NCI-H524 (cell line): ENCODE measurements around the gene RASAL2.

Source experiments
- DNase-seq, 2 experiments: peaks; one replicate each; lab custom pipeline; 2025; lab: John Stamatoyannopoulos, UW

Gene RASAL2

GRCh38 chr1:178457651-178458050, 363.7 kb downstream of the RASAL2 start:
- DNase-seq, result no peak

- no peak for DNase-seq
Observed at GRCh38 chr1:178458203-178458602, 364.3 kb downstream of the RASAL2 start.

GRCh38 chr1:178461104-178461503, 367.2 kb downstream of the RASAL2 start:
- DNase-seq, result no peak

- no peak for DNase-seq
Observed at GRCh38 chr1:178461701-178462100, 367.8 kb downstream of the RASAL2 start.

- DNase-seq, result no peak
Observed at GRCh38 chr1:178464141-178464540, 370.2 kb downstream of the RASAL2 start.

GRCh38 chr1:178464566-178464965, 370.7 kb downstream of the RASAL2 start:
- DNase-seq, result no peak

- DNase-seq, result no peak
Observed at GRCh38 chr1:178465011-178465410, 371.1 kb downstream of the RASAL2 start.

GRCh38 chr1:178467837-178468236, 373.9 kb downstream of the RASAL2 start:
- no peak for DNase-seq

- DNase-seq, result no peak
Observed at GRCh38 chr1:178470411-178470960, 376.6 kb downstream of the RASAL2 start.

GRCh38 chr1:178472531-178472930, 378.6 kb downstream of the RASAL2 start:
- DNase-seq, result no peak

- no peak for DNase-seq
Observed at GRCh38 chr1:178477373-178477772, 383.5 kb downstream of the RASAL2 start.

GRCh38 chr1:178477841-178478240, 383.9 kb downstream of the RASAL2 start:
- DNase-seq, result no peak

GRCh38 chr1:178483251-178483957, 389.5 kb downstream of the RASAL2 start:
- DNase-seq, result no peak

GRCh38 chr1:178484698-178485225, 390.9 kb downstream of the RASAL2 start:
- DNase-seq, result no peak

- DNase-seq, result no peak
Observed at GRCh38 chr1:178485541-178485981, 391.7 kb downstream of the RASAL2 start.

- no peak for DNase-seq
Observed at GRCh38 chr1:178486100-178487069, 392.5 kb downstream of the RASAL2 start.

GRCh38 chr1:178487070-178487615, 393.2 kb downstream of the RASAL2 start:
- DNase-seq, result no peak

GRCh38 chr1:178488393-178488792, 394.5 kb downstream of the RASAL2 start:
- DNase-seq, result no peak

GRCh38 chr1:178489399-178489798, 395.5 kb downstream of the RASAL2 start:
- DNase-seq, result no peak

- no peak for DNase-seq
Observed at GRCh38 chr1:178490136-178490535, 396.2 kb downstream of the RASAL2 start.

GRCh38 chr1:178490967-178491366, 397.1 kb downstream of the RASAL2 start:
- DNase-seq, result no peak

- no peak for DNase-seq
Observed at GRCh38 chr1:178491721-178492120, 397.8 kb downstream of the RASAL2 start.
